ENCODE data around the gene IFI16. TPM values are rescaled to one million over a fixed set of nuclear protein-coding genes. Genes with fewer than 3 reads are reported as not detected.
"Not testable (repeated sequence)": the region's sequence is repeated elsewhere in the genome, so short reads cannot be mapped to it uniquely, and the experiment has no call there.

Gene IFI16
- total RNA-seq, 1 donor from 2014 or later, result 24.8 TPM

DNA sequence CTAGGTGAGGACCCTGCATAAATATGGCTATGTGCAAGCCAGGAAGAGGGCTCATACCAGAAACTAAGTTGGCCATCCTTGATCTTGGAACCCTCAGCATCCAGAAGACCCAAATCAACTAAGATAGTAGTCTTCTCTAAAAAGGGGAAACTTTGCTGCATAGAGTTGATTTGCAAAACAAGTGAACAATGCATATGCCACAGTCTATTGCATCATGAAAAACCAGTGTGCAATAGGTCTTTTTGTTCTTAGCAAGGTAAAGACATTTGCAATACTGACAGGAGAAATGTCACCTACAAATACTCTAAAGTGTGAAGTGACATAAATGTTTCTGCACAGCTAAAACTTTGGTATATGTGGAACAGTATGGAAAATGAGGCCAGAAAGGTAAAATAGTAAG, 2.0 kb upstream of the IFI16 start:
- no peak for DNase-seq (ENCODE audit: low spot score)

DNA sequence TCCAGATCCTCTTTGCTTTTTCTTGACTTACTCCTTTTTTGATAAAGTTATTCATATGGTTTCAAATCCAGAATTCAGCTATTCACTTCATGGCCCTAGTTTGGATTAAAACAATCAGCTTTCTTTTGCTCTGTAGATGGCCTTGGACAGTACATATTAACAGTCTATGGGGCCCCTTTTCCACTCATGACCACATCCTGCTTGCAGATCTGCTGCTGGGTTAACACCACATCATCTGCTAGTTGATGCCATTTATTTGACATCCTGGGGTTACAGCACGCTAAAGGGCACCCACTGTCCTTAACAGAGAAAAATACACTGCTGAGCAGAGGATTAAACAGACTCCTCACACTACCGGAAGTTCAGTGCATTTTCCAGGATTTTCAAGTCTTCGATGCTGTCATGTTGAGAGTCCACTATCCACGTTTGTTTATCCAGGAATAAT, 941 bp upstream of the IFI16 start:
- no peak for DNase-seq (ENCODE audit: low spot score)

DNA sequence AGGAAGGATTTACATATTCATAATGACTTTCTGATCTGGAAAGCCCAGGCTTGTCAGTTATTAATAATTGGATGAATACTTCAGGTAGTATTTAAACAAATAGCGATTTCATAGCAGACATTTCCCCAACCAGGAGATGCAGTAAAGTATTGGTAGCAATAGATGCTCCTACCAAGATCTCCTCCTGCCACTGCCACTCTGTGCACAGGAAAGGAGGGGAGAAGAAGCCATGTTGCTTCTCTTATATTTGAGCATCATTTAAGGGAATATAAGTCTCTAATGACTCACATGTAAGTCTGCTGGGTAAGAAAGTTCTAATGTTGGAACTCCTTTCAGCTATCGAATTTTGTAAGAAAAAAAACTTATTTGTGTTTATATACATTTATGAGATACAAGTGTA, 420 bp upstream of the IFI16 start:
- no peak for DNase-seq (ENCODE audit: low spot score)

DNA sequence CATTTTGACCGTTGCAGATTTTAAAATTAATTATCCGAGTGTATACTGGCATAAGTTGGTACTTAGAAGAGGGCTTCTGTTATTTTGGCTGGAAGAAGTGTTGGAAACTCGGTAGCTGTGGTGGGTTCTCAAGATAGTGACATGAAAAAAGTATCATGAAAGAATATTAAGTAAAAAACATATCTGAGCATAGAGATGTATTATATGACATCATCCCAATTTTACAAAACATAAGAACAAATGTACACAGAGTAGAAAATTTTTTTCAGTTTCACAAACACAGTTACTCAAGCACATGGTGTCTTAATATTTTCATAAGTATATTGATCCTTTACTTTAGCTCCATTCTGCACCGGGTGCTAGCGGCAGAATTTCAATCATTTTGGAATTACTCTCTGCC, 684 bp downstream of the IFI16 start:
- DNase-seq (ENCODE audit: low spot score), result no peak

- not testable (repeated sequence) for DNase-seq (ENCODE audit: low spot score)
These were observed 1.3 kb downstream of the IFI16 start for GRCh38 chr1:159011001-159011400.

GRCh38 chr1:159011751-159012150, 2.0 kb downstream of the IFI16 start:
- no peak for DNase-seq (ENCODE audit: low spot score)

DNA sequence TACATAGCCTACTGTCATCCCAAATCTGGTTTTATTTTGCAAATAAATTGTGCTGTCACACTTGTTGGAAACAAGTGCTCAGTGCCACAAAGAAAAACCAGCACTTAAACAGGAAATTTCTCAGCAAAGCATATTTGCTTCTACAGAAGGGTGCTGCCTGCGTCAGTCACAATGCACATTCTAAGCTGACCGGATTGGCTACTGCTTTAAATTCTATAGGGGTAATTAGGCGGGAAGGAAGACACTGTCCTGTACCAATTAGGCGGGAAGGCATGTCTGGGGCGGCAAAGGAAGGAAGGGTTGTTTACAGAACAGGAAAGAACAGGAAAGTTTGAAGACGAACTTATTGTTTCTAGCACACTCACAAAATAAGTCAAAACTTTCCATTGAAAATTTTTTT, 2.8 kb downstream of the IFI16 start:
- peak; percentile 45 for DNase-seq (ENCODE audit: low spot score)

- DNase-seq (ENCODE audit: low spot score), result no peak
These were observed 4.4 kb downstream of the IFI16 start for GRCh38 chr1:159014003-159014571.

GRCh38 chr1:159014851-159015250, 5.1 kb downstream of the IFI16 start:
- no peak for DNase-seq (ENCODE audit: low spot score)

DNA sequence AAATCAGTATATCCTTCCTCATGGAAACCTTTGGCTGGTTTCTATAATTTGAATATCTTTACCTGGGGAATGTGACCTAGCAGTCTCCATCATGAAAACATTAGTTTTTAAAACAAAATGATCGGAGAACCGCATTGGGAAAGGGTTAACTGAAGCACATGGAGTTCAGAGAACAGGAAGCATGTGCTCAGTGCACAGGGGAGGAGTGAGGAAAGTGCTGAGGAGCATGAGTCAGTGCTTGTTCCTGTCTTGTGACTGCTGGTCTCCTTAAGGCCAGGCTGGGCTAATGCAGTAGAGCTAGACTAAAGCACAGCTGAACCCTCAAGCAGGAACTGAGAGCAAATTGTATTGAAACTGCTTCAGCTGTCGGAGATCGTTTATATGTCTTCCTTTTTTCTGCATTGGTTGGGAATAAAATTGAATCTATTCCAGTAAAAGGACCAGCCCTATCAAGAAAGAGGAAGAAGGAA, 5.8 kb downstream of the IFI16 start:
- DNase-seq (ENCODE audit: low spot score), result peak; percentile 55

GRCh38 chr1:159023723-159024122, 14.0 kb downstream of the IFI16 start:
- no peak for DNase-seq (ENCODE audit: low spot score)

- DNase-seq (ENCODE audit: low spot score), result no peak
These were observed 15.3 kb downstream of the IFI16 start for GRCh38 chr1:159025043-159025442.

- not testable (repeated sequence) for DNase-seq (ENCODE audit: low spot score)
These were observed 17.1 kb downstream of the IFI16 start for GRCh38 chr1:159026841-159027240.

DNA sequence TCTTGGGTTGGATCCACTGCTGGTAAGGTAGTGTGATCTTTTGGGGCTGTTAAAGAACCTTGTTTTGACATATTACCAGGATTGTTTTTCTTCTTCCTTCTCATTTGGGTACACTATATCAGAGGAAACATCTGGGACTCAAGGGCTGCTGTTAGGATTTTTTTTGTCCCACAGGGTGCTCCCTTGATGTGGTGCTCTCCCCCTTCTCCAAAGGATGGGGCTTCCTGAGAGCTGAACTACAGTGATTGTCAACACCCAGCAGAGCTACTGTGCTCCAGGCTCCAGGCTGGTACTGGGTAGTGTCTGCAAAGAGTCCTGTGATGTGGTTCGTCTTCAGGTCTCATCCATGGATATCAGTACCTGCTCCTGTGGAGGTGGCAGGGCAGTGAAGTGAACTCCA, 20.6 kb downstream of the IFI16 start:
- no peak for DNase-seq (ENCODE audit: low spot score)

DNA sequence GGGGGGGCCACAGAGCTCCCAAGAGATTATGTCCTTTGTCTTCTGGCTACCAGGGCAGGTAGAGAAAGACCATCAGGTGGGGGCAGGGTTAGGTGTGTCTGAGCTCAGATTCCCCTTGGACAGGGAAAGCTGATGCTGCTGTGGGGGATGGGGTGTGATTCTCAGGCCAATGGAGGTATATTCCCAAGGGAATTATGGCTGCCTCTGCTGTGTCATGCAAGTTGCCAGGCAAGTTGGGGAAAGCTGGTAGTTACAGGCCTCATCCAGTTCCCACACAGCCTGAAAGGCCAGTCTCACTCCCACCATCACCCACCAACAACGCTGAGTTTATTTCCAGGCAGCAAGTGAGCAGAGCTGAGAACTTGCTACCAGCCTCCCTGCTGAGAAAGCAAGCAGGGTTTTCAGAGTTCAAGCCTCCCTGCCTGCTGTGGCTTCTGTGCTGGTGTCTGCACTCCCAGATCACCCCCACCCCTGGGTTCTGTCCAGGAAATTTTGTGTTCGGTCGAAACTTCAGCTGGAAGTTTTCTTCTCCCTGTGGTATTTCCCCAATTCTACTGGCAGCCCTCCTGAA, 21.3 kb downstream of the IFI16 start:
- no peak for DNase-seq (ENCODE audit: low spot score)

DNA sequence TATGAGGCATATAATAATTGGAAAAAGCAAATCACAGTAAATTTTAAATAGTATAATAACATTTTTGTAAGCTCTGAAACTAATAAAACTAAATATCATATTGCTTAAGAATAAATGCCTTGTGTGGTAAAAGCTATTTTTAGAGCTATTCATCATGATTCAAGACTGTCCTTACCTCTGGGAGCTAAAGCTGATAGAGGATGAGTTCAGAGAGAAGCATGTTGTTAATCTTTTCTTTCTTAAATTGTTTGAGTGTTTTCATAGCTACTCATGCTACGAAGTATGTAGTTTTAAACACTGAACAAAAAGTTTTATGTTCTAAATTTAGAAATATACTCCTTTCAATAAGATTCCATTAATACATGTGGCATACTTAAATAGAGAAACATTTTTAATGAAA, 30.5 kb downstream of the IFI16 start:
- DNase-seq (ENCODE audit: low spot score), result peak; percentile 14

DNA sequence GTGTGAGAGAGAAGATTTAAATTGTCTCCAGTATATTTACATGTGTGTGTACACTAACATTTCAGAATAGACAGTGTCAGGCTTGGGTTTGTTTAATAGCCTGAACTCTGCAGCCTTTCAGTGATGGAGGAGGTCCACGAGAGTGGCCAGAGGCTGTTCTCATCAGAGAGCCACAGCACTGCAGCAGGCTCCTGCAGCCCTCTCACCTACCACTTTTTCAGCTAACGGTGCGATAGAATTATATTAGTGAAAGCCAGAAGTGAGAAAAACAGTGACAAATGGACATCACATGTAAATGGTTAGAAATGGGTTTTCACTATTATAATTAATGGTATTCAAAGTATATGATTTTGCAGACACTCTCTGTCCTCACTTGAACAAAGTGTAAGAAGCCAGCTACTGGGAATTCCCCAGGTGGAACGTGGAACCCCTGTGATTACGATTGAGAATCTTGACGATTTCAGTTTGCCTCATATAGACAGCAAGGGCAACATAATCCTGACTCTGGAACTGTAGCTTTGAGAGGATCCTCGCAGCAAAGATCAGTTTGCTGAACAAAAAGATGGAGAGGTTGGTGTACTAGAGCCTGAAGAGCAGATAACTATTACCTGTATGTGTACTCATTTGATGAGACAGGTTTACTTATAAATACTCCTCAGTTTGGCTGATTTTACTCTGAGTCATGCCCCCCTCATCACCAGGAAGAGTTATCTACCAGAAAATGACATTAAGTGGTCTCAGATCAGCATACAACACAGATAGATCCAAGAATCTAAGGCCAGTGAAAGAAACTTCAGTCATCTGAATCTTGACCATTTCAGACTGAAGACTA, 31.4 kb downstream of the IFI16 start:
- no peak for DNase-seq (ENCODE audit: low spot score)

DNA sequence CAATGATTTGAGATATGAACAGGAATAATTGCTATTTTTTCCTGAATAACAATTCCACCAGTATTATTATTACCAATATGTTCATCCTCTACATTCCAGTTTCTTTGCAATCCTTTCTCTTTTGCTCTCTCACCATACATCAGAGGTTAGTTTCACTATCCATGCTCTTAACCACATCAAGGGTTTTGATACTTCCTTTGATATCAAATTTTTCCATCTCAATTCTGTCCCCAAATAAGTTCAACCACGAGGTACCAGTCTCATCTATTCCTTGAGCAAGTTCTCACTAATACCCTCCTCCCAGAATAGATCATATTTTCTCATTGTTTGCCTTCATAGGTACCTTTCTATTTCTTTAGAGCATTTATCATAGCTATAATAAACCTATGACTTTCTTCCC, 36.8 kb downstream of the IFI16 start:
- DNase-seq (ENCODE audit: low spot score), result not testable (repeated sequence)

GRCh38 chr1:159051436-159051835, 41.7 kb downstream of the IFI16 start:
- DNase-seq (ENCODE audit: low spot score), result no peak

DNA sequence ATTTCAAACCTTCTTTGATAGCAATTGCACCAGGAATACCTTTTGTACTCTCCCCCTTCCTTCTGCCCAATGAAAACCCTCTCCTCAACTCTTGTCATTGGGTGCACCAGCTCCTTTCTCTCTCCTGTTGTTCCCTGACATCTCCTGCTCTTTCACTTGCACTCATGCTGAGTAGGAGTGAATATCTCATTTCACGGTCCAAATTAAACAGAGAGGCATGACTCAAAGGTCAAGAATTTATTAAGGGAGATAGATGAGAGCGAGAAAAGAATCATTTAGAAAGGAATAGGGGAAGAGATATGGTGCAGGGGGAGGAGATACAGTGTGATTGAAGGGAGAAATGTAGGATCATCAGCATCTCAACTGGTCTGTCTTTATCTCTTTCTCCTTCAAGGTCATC, 44.7 kb downstream of the IFI16 start:
- DNase-seq (ENCODE audit: low spot score), result no peak

DNA sequence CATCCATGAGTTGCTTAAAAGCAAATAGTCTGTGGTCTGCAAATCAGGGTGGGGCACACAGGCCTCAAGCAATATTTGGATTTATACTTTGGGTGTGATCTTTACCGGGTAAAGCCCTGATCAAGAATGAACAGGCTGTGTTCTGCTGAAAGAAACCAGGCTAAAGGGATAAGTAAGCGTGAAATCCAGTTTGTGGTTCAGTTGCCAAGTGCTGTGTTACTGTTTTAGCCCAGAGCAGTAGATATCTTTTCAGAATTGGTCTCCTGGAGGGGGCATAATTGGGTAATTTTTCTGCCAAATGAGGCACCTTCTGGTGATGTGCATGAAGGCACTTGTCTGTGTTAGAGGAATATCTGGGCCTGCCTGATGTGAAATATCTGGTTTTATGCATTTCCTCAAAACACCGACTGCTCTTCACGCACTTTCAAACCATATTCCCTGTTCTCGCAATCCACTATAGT, 45.5 kb downstream of the IFI16 start:
- peak; percentile 87 for DNase-seq (ENCODE audit: low spot score)

GRCh38 chr1:159056069-159056698, 46.5 kb downstream of the IFI16 start:
- DNase-seq (ENCODE audit: low spot score), result no peak
